Dedifferentiated amniotic fluid mesenchymal stem cell (primary cell): Measurements from ENCODE around the gene ANP32D.
"Not testable (repeated sequence)": the region's sequence is repeated elsewhere in the genome, so short reads cannot be mapped to it uniquely, and the experiment has no call there.

Experiments used
- DNase-seq: peaks from one replicate; pipeline ENCODE4 v3.0.0-alpha.2; 2016; ENCODE audit errors: extremely low spot score

ANP32D gene

GRCh38 chr12:48506836-48507235, 34.5 kb downstream of the ANP32D start:
- not testable (repeated sequence) for DNase-seq

GRCh38 chr12:48508987-48509386, 36.6 kb downstream of the ANP32D start:
- DNase-seq = no peak

GRCh38 chr12:48510111-48510510, 37.8 kb downstream of the ANP32D start:
- no peak for DNase-seq

- no peak for DNase-seq
These were observed 40.5 kb downstream of the ANP32D start for GRCh38 chr12:48512855-48513254.

- DNase-seq = no peak
These were observed 42.4 kb downstream of the ANP32D start for GRCh38 chr12:48514728-48515127.

- DNase-seq = not testable (repeated sequence)
These were observed 48.0 kb downstream of the ANP32D start for GRCh38 chr12:48520381-48520780.
